Measurements from ENCODE around the gene COL8A1.

COL8A1 gene

DNA sequence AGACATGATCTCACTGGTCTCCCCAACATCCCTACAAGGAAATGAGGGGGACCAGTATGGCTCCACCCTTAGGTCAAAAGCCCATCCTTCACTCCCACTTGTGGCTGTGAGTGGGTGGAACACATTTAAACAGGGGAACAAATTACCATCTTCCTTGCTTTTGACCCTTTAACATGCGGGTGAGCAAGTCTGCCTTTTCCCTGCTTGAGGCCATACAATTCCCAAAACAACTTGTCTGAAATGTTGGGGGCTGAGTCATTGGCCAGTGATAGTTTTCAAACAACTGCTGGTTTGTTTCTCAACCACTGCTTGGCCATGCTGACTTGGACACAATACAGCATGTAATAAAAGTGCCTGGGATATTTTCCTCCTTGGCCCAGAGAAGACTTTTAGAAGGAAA is 39.6 kb downstream of the COL8A1 start:
- H2BK5ac ChIP-seq (ENCODE audit: low read depth, low read length, poor library complexity), result no peak overlapping the region
- H4K12ac ChIP-seq (ENCODE audit: low read depth, low read length), result no peak overlapping the region
- H2BK120ac ChIP-seq (ENCODE audit: insufficient read depth, low read length, poor library complexity), result no peak overlapping the region
- no peak overlapping the region for H3K4me3 ChIP-seq (ENCODE audit: low read depth, low read length)
- H4K8ac ChIP-seq (ENCODE audit: low read depth, low read length), result no peak overlapping the region
- peak overlapping the region; percentile 69 for H3K27ac ChIP-seq (ENCODE audit: low read depth, low read length)
- H2AFZ ChIP-seq (ENCODE audit: insufficient read depth, low read length, poor library complexity), result no peak overlapping the region
- H3K4ac ChIP-seq (ENCODE audit: low read depth, low read length), result no peak overlapping the region
- WGBS (ENCODE audit: extremely low coverage, insufficient coverage, insufficient read length), result no CpG with 5 or more reads among the region's 1 CpG
- no peak overlapping the region for H3K23ac ChIP-seq (ENCODE audit: low read length)
- peaks cover 0 to 8% of the 10 kb centered on the region in 2 experiments for H3K4me1 ChIP-seq (ENCODE audit: control insufficient read depth in 1 of 2, insufficient read depth in 2 of 2, low read length in 2 of 2)
- no peaks in the 10 kb centered on the region for H3K36me3 ChIP-seq (ENCODE audit: control insufficient read depth in 1 of 2, insufficient read depth in 2 of 2, low read length in 2 of 2)
- no peaks in the 10 kb centered on the region for H3K79me2 ChIP-seq (ENCODE audit: control insufficient read depth, insufficient read depth, low read length, poor library complexity)
- DNase-seq, result peak; percentile 88 to 95
- H3K79me1 ChIP-seq (ENCODE audit: low read length), result no peaks in the 10 kb centered on the region
- H4K91ac ChIP-seq (ENCODE audit: low read depth, low read length), result no peak overlapping the region
- no peaks in the 10 kb centered on the region for H3K9me3 ChIP-seq (ENCODE audit: insufficient read depth, low read depth, low read length)
- H3K14ac ChIP-seq (ENCODE audit: low read length), result no peak overlapping the region
- H2BK12ac ChIP-seq (ENCODE audit: low read length), result no peak overlapping the region
- H3K27me3 ChIP-seq (ENCODE audit: insufficient read depth, low read length), result no peaks in the 10 kb centered on the region
- no peak overlapping the region for H3K9ac ChIP-seq (ENCODE audit: low read length)
- no peak overlapping the region for H2AK5ac ChIP-seq (ENCODE audit: low read length)
- H3K4me2 ChIP-seq (ENCODE audit: low read length), result no peak overlapping the region
- no peak overlapping the region for H3K18ac ChIP-seq (ENCODE audit: low read length)

DNA sequence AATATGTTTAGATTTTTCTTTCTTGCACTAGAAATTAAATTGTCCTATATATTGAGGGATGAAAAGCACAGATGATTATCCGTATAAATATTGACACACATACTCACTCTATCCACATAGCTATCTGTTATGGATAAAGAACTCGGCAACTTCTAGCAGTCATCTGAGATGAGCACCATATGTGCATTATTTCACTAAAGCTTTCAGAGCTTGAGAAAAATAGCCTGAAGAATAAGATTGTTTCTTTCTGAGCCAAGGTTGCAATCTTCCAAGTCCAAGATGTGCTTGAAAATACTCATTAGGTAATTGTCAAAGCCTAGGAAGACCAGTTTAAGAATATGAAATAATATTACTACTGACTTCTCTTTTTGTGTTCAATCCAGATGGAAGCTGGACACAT is 40.5 kb downstream of the COL8A1 start:
- Histone ChIP-seq H3K23ac (ENCODE audit: low read length) (no peak overlapping the region), H3K14ac (ENCODE audit: low read length) (no peak overlapping the region), H2AK5ac (ENCODE audit: low read length) (no peak overlapping the region), H2AFZ (ENCODE audit: insufficient read depth, low read length, poor library complexity) (no peak overlapping the region), H3K27me3 (ENCODE audit: insufficient read depth, low read length) (no peaks in the 10 kb centered on the region), H3K27ac (ENCODE audit: low read depth, low read length) (no peak overlapping the region), H4K12ac (ENCODE audit: low read depth, low read length) (no peak overlapping the region), H2BK5ac (ENCODE audit: low read depth, low read length, poor library complexity) (no peak overlapping the region), H2BK120ac (ENCODE audit: insufficient read depth, low read length, poor library complexity) (no peak overlapping the region), H3K4me2 (ENCODE audit: low read length) (no peak overlapping the region), H3K79me1 (ENCODE audit: low read length) (no peaks in the 10 kb centered on the region), H2BK12ac (ENCODE audit: low read length) (no peak overlapping the region), H4K8ac (ENCODE audit: low read depth, low read length) (no peak overlapping the region), H3K4me1 (ENCODE audit: control insufficient read depth in 1 of 2, insufficient read depth in 2 of 2, low read length in 2 of 2) (peaks cover 0 to 8% of the 10 kb centered on the region in 2 experiments), H3K9me3 (ENCODE audit: insufficient read depth, low read depth, low read length) (no peaks in the 10 kb centered on the region), H3K36me3 (ENCODE audit: control insufficient read depth in 1 of 2, insufficient read depth in 2 of 2, low read length in 2 of 2) (no peaks in the 10 kb centered on the region), H4K91ac (ENCODE audit: low read depth, low read length) (no peak overlapping the region), H3K18ac (ENCODE audit: low read length) (no peak overlapping the region), H3K4ac (ENCODE audit: low read depth, low read length) (no peak overlapping the region), H3K4me3 (ENCODE audit: low read depth, low read length) (no peak overlapping the region), H3K79me2 (ENCODE audit: control insufficient read depth, insufficient read depth, low read length, poor library complexity) (no peaks in the 10 kb centered on the region), H3K9ac (ENCODE audit: low read length) (no peak overlapping the region)
- DNase-seq, result no peak
- no CpG with 5 or more reads among the region's 2 CpGs for WGBS (ENCODE audit: extremely low coverage, insufficient coverage, insufficient read length)

DNA sequence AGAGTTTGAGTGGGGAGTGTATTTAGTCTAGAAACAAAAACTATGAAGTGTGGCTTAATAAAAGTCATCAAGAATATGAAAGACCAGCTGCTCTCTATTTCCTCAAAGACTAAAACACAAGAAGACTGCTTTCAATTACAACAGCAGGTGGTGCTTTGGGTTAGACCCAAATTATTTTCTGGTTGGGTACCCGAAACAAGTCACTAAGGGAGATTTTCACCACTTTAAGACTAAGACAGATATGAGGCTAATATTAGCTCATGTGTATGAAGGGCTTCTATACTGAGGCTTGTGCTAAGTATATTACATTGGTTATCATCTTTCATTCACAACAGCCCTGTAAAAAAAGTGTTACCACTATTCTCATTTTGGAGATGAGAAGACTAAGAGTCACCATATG is 43.1 kb downstream of the COL8A1 start:
- no peaks in the 10 kb centered on the region for H3K27me3 ChIP-seq (ENCODE audit: insufficient read depth, low read length)
- WGBS (ENCODE audit: extremely low coverage, insufficient coverage, insufficient read length), result no CpG with 5 or more reads among the region's 1 CpG
- H3K4me3 ChIP-seq (ENCODE audit: low read depth, low read length), result no peak overlapping the region
- no peak overlapping the region for H3K23ac ChIP-seq (ENCODE audit: low read length)
- H2BK120ac ChIP-seq (ENCODE audit: insufficient read depth, low read length, poor library complexity), result no peak overlapping the region
- H3K79me2 ChIP-seq (ENCODE audit: control insufficient read depth, insufficient read depth, low read length, poor library complexity), result no peaks in the 10 kb centered on the region
- no peak overlapping the region for H2AFZ ChIP-seq (ENCODE audit: insufficient read depth, low read length, poor library complexity)
- no peak overlapping the region for H3K4me2 ChIP-seq (ENCODE audit: low read length)
- no peak overlapping the region for H4K8ac ChIP-seq (ENCODE audit: low read depth, low read length)
- no peak overlapping the region for H3K9ac ChIP-seq (ENCODE audit: low read length)
- H2BK5ac ChIP-seq (ENCODE audit: low read depth, low read length, poor library complexity), result no peak overlapping the region
- H3K14ac ChIP-seq (ENCODE audit: low read length), result no peak overlapping the region
- H3K27ac ChIP-seq (ENCODE audit: low read depth, low read length), result no peak overlapping the region
- no peaks in the 10 kb centered on the region for H3K9me3 ChIP-seq (ENCODE audit: insufficient read depth, low read depth, low read length)
- H3K18ac ChIP-seq (ENCODE audit: low read length), result no peak overlapping the region
- no peak overlapping the region for H3K4ac ChIP-seq (ENCODE audit: low read depth, low read length)
- no peaks in the 10 kb centered on the region for H3K36me3 ChIP-seq (ENCODE audit: control insufficient read depth in 1 of 2, insufficient read depth in 2 of 2, low read length in 2 of 2)
- H3K79me1 ChIP-seq (ENCODE audit: low read length), result no peaks in the 10 kb centered on the region
- H3K4me1 ChIP-seq (ENCODE audit: control insufficient read depth in 1 of 2, insufficient read depth in 2 of 2, low read length in 2 of 2), result peaks cover 0 to 2% of the 10 kb centered on the region in 2 experiments
- H4K91ac ChIP-seq (ENCODE audit: low read depth, low read length), result no peak overlapping the region
- no peak overlapping the region for H2BK12ac ChIP-seq (ENCODE audit: low read length)
- no peak overlapping the region for H2AK5ac ChIP-seq (ENCODE audit: low read length)
- H4K12ac ChIP-seq (ENCODE audit: low read depth, low read length), result no peak overlapping the region
- DNase-seq, result no peak

GRCh38 chr3:99681976-99682375 is 43.6 kb downstream of the COL8A1 start:
- no peak overlapping the region for H4K12ac ChIP-seq (ENCODE audit: low read depth, low read length)
- no peak for DNase-seq
- H3K18ac ChIP-seq (ENCODE audit: low read length), result no peak overlapping the region
- H3K14ac ChIP-seq (ENCODE audit: low read length), result no peak overlapping the region
- H2BK12ac ChIP-seq (ENCODE audit: low read length), result no peak overlapping the region
- no peak overlapping the region for H3K4me3 ChIP-seq (ENCODE audit: low read depth, low read length)
- H3K9ac ChIP-seq (ENCODE audit: low read length), result no peak overlapping the region
- no peaks in the 10 kb centered on the region for H3K36me3 ChIP-seq (ENCODE audit: control insufficient read depth in 1 of 2, insufficient read depth in 2 of 2, low read length in 2 of 2)
- no peak overlapping the region for H2BK5ac ChIP-seq (ENCODE audit: low read depth, low read length, poor library complexity)
- no peaks in the 10 kb centered on the region for H3K79me1 ChIP-seq (ENCODE audit: low read length)
- peaks cover 0 to 2% of the 10 kb centered on the region in 2 experiments for H3K4me1 ChIP-seq (ENCODE audit: control insufficient read depth in 1 of 2, insufficient read depth in 2 of 2, low read length in 2 of 2)
- H2BK120ac ChIP-seq (ENCODE audit: insufficient read depth, low read length, poor library complexity), result no peak overlapping the region
- no peak overlapping the region for H3K27ac ChIP-seq (ENCODE audit: low read depth, low read length)
- H3K79me2 ChIP-seq (ENCODE audit: control insufficient read depth, insufficient read depth, low read length, poor library complexity), result no peaks in the 10 kb centered on the region
- no peak overlapping the region for H3K4ac ChIP-seq (ENCODE audit: low read depth, low read length)
- H3K9me3 ChIP-seq (ENCODE audit: insufficient read depth, low read depth, low read length), result no peaks in the 10 kb centered on the region
- no peak overlapping the region for H2AK5ac ChIP-seq (ENCODE audit: low read length)
- no peak overlapping the region for H4K91ac ChIP-seq (ENCODE audit: low read depth, low read length)
- no CpG with 5 or more reads among the region's 9 CpGs for WGBS (ENCODE audit: extremely low coverage, insufficient coverage, insufficient read length)
- no peak overlapping the region for H3K23ac ChIP-seq (ENCODE audit: low read length)
- no peaks in the 10 kb centered on the region for H3K27me3 ChIP-seq (ENCODE audit: insufficient read depth, low read length)
- H3K4me2 ChIP-seq (ENCODE audit: low read length), result no peak overlapping the region
- H4K8ac ChIP-seq (ENCODE audit: low read depth, low read length), result no peak overlapping the region
- no peak overlapping the region for H2AFZ ChIP-seq (ENCODE audit: insufficient read depth, low read length, poor library complexity)
